ENCODE data around the gene SETD4.

SETD4 gene

GRCh38 chr21:36015045-36015444, 45.3 kb downstream of the SETD4 start:
- no peak overlapping the region for H3K4me3 ChIP-seq (ENCODE audit: low read depth, low read length)
- no peak for TF ChIP-seq CTCF (IDR thresholded peaks at IDR 0.05; ENCODE audit: control insufficient read depth, extremely low read depth, insufficient read depth)

GRCh38 chr21:36010801-36011200, 49.5 kb downstream of the SETD4 start:
- H3K4me3 ChIP-seq (ENCODE audit: low read depth, low read length): no peak overlapping the region
- TF ChIP-seq CTCF (IDR thresholded peaks at IDR 0.05; ENCODE audit: control insufficient read depth, extremely low read depth, insufficient read depth): no peak
- no peak for DNase-seq (ENCODE audit: low read depth)

More at GRCh38 chr21:36015045-36015444, 45.3 kb downstream of the SETD4 start:
- no peak for DNase-seq (ENCODE audit: low read depth)

GRCh38 chr21:36008505-36008904, 51.8 kb downstream of the SETD4 start:
- no peak for TF ChIP-seq CTCF (IDR thresholded peaks at IDR 0.05; ENCODE audit: control insufficient read depth, extremely low read depth, insufficient read depth)
- no peak overlapping the region for H3K4me3 ChIP-seq (ENCODE audit: low read depth, low read length)
- DNase-seq (ENCODE audit: low read depth): no peak

GRCh38 chr21:36005879-36006400, 54.4 kb downstream of the SETD4 start:
- no peak for DNase-seq (ENCODE audit: low read depth)
- no peak overlapping the region for H3K4me3 ChIP-seq (ENCODE audit: low read depth, low read length)

GRCh38 chr21:36005018-36005417, 55.3 kb downstream of the SETD4 start:
- H3K4me3 ChIP-seq (ENCODE audit: low read depth, low read length): no peak overlapping the region
- no peak for TF ChIP-seq CTCF (IDR thresholded peaks at IDR 0.05; ENCODE audit: control insufficient read depth, extremely low read depth, insufficient read depth)
- no peak for DNase-seq (ENCODE audit: low read depth)

More at GRCh38 chr21:36005879-36006400, 54.4 kb downstream of the SETD4 start:
- TF ChIP-seq CTCF (IDR thresholded peaks at IDR 0.05; ENCODE audit: control insufficient read depth, extremely low read depth, insufficient read depth): no peak

- DNase-seq (ENCODE audit: low read depth): no peak
- H3K4me3 ChIP-seq (ENCODE audit: low read depth, low read length): no peak overlapping the region
- no peak for TF ChIP-seq CTCF (IDR thresholded peaks at IDR 0.05; ENCODE audit: control insufficient read depth, extremely low read depth, insufficient read depth)
Observed at GRCh38 chr21:36004441-36004840, 55.9 kb downstream of the SETD4 start.

GRCh38 chr21:36003776-36004175, 56.5 kb downstream of the SETD4 start:
- TF ChIP-seq CTCF (IDR thresholded peaks at IDR 0.05; ENCODE audit: control insufficient read depth, extremely low read depth, insufficient read depth): no peak
- no peak overlapping the region for H3K4me3 ChIP-seq (ENCODE audit: low read depth, low read length)
- no peak for DNase-seq (ENCODE audit: low read depth)
